Pancreas (tissue), 10 donors: ENCODE measurements around the gene IRX4. TPM values are rescaled to one million over a fixed set of nuclear protein-coding genes. Genes with fewer than 3 reads are reported as not detected.

Experiments
- ATAC-seq, 4 donors: fragments of 200-7000 bp; cut with Tn5 transposase; one replicate each; pipeline versions ENCODE4 v1.8.0 to v1.9.1; 2020; ENCODE audit warnings: mild to moderate bottlenecking in 4 of 4, moderate library complexity in 4 of 4
- DNase-seq, 6 donors: peaks; one replicate each; pipeline ENCODE4 v3.0.0-alpha.2; 2020
- FAIRE-seq: peaks from 2 replicates; lab custom pipeline; 2012; peaks lifted over from hg19 to GRCh38; lab: Jason Lieb, UNC
- H3K27ac ChIP-seq, 4 donors: fragments of 200-600 bp; sonication (generic); 1 replicate in 3 of 4; 2 replicates in 1 of 4; pipeline versions ENCODE4 v1.5.0 to v1.8.0; 2020
- H3K27me3 ChIP-seq, 4 donors: fragments of 200-600 bp; one replicate each; pipeline ENCODE4 v1.8.0; 2021
- H3K36me3 ChIP-seq, 3 donors: fragments of 200-600 bp; sonication (generic) in 1 of 3; one replicate each; pipeline versions ENCODE4 v1.5.0 to v1.8.0; 2020 to 2021
- H3K4me1 ChIP-seq, 3 donors: fragments of 200-600 bp; one replicate each; pipeline ENCODE4 v1.8.0; 2021
- H3K4me3 ChIP-seq, 4 donors: fragments of 200-600 bp; sonication (generic) in 2 of 4; one replicate each; pipeline versions ENCODE4 v1.5.0 to v1.8.0; 2020 to 2021
- H3K9me3 ChIP-seq, 4 donors: fragments of 200-600 bp; one replicate each; pipeline ENCODE4 v1.8.0; 2021
- CTCF ChIP-seq, 4 donors: fragments of 200-600 bp; sonication (generic) in 3 of 4; IDR thresholded peaks; one replicate each; pipeline versions ENCODE4 v1.5.0 to v1.8.0; 2021; ENCODE audit warnings: antibody characterized with exemption in 4 of 4
- WGBS, 2 donors: extraction: QIAGEN DNeasy Blood & Tissue Kit; methylation state at CpG; one replicate each; pipeline ENCODE4 v1.1.7; 2013; 5-methylcytosine and 5-hydroxymethylcytosine counted together
- intact Hi-C, 3 donors: fragments of 100-400 bp; cut with DNase I; formaldehyde crosslinking; loops; one replicate each; pipeline versions ENCODE4 v1.11.1 to v1.14.2; 2022
- polyA plus RNA-seq, 2 donors: library from polyadenylated mRNA; stranded (reverse); fragments of 200-250 nt; gene quantifications; one replicate each; pipeline ENCODE4 v1.2.3, GENCODE V29; 2013
- total RNA-seq, 6 donors: library from RNA; stranded (reverse); fragmentation: NEBNext Ultra II Directional in 4 of 6; extraction: Animal tissue kit (Norgen Biotek cat#: 25700) in 4 of 6; gene quantifications; one replicate each; pipeline versions ENCODE4 v1.2.1 to v1.2.4, GENCODE V29; 2021 to 2023
- donor health status: healthy with polysubstance abuse.
- donor health status: DM: no; HTN: no; CAD: no; lungs with moderate emphysema.
- donor health status: DM: no; HTN: no; CAD: no.
- donor health status: control.
- donor health status: control.
- donor health status: Bipolar disorder and iron deficiency.
- donor health status: DM: yes; HTN: yes; CAD: no.
- donor health status: DM: no; HTN: no; CAD: no.
- donor health status: DM: no; HTN: no; CAD: no.
- donor health status: DM: yes; HTN: yes; CAD: no.

The IRX4 gene
- total and polyA plus RNA-seq, 8 donors: 0.31 TPM; not detected in 7

GRCh38 chr5:1918488-1919208, 35.9 kb upstream of the IRX4 start:
- FAIRE-seq: no peak
- H3K4me3 ChIP-seq: no peak overlapping the region
- no peak overlapping the region for H3K27ac ChIP-seq
- 69 to 82% methylated on average over 18 of the region's 18 CpGs for WGBS, 2 donors
- no peaks in the 10 kb centered on the region for H3K4me1 ChIP-seq
- intact Hi-C loops: no loop called here
- no peaks in the 10 kb centered on the region for H3K36me3 ChIP-seq
- DNase-seq: no peak
- no peak for TF ChIP-seq CTCF (IDR thresholded peaks at IDR 0.05)
- H3K9me3 ChIP-seq: no peaks in the 10 kb centered on the region
- no peak for ATAC-seq
- no peaks in the 10 kb centered on the region for H3K27me3 ChIP-seq

- no peak for DNase-seq
- Histone ChIP-seq H3K36me3 (no peaks in the 10 kb centered on the region), H3K27me3 (no peaks in the 10 kb centered on the region), H3K4me3 (no peak overlapping the region), H3K27ac (no peak overlapping the region), H3K4me1 (no peaks in the 10 kb centered on the region), H3K9me3 (no peaks in the 10 kb centered on the region)
- ATAC-seq: no peak
- TF ChIP-seq CTCF (IDR thresholded peaks at IDR 0.05): no peak
- no peak for FAIRE-seq
- WGBS, 2 donors: 39 to 41% methylated on average over 13 of the region's 13 CpGs
- intact Hi-C loops: no loop called here
Measured at GRCh38 chr5:1917830-1918487, 35.2 kb upstream of the IRX4 start.

GRCh38 chr5:1916041-1917001, 33.6 kb upstream of the IRX4 start:
- H3K9me3 ChIP-seq: no peaks in the 10 kb centered on the region
- no peak for TF ChIP-seq CTCF (IDR thresholded peaks at IDR 0.05)
- no peaks in the 10 kb centered on the region for H3K4me1 ChIP-seq
- H3K27ac ChIP-seq: no peak overlapping the region
- FAIRE-seq: no peak
- H3K4me3 ChIP-seq: no peak overlapping the region
- WGBS, 2 donors: 77 to 83% methylated on average over 34 of the region's 34 CpGs
- no peak for ATAC-seq
- intact Hi-C loops: no loop called here
- DNase-seq: no peak
- no peaks in the 10 kb centered on the region for H3K27me3 ChIP-seq
- H3K36me3 ChIP-seq: no peaks in the 10 kb centered on the region

GRCh38 chr5:1915316-1915715, 32.6 kb upstream of the IRX4 start:
- ATAC-seq (no peak), DNase-seq (no peak), FAIRE-seq (no peak)
- Histone ChIP-seq H3K4me1 (no peaks in the 10 kb centered on the region), H3K27ac (no peak overlapping the region), H3K27me3 (no peaks in the 10 kb centered on the region), H3K36me3 (no peaks in the 10 kb centered on the region), H3K4me3 (no peak overlapping the region), H3K9me3 (no peaks in the 10 kb centered on the region)
- WGBS, 2 donors: 83 to 95% methylated on average over 8 of the region's 8 CpGs
- intact Hi-C loops: no loop called here
- TF ChIP-seq CTCF (IDR thresholded peaks at IDR 0.05): no peak
